GM12878 (cell line): ENCODE results near the gene RALB.

ENCODE experiments used
- ASH2L ChIP-seq: fragments of 300-600, 200-600 bp; sonication (generic); IDR thresholded peaks from 2 replicates; pipeline ENCODE4 v1.6.1; 2017; ENCODE audit warnings: low read depth, mild to moderate bottlenecking, borderline replicate concordance
- CREB1 ChIP-seq: IDR thresholded peaks from 2 replicates; pipeline ENCODE4 v1.6.1; 2012; ENCODE audit warnings: low read depth, mild to moderate bottlenecking, inconsistent platforms
- FOS ChIP-seq: IDR thresholded peaks from 3 replicates; pipeline ENCODE4 v1.6.1; 2011; ENCODE audit warnings: borderline replicate concordance; ENCODE audit not compliant: insufficient read length; ENCODE audit errors: extremely low read depth
- HCFC1 ChIP-seq: fragments of 150-350 bp; IDR thresholded peaks from 2 replicates; pipeline ENCODE4 v1.6.1; 2014; ENCODE audit warnings: low read length
- NFXL1 ChIP-seq: fragments of 450-650 bp; IDR thresholded peaks from 2 replicates; pipeline ENCODE4 v1.6.1; 2017; ENCODE audit warnings: antibody characterized with exemption, mild to moderate bottlenecking, borderline replicate concordance
- POLR2A ChIP-seq: IDR thresholded peaks from 2 replicates; pipeline ENCODE4 v1.6.1; 2011; ENCODE audit warnings: low read depth, mild to moderate bottlenecking, low read length
- POLR2AphosphoS5 ChIP-seq: IDR thresholded peaks from 2 replicates; pipeline ENCODE4 v1.6.1; 2011; ENCODE audit warnings: mild to moderate bottlenecking, low read length, inconsistent platforms
- RFX5 ChIP-seq: IDR thresholded peaks from 2 replicates; pipeline ENCODE4 v1.6.1; 2011; ENCODE audit warnings: low read depth, low read length, improper control_type of control experiment
- SIN3A ChIP-seq: IDR thresholded peaks from 2 replicates; pipeline ENCODE4 v1.6.1; 2012; ENCODE audit warnings: low read depth, low read length, improper control_type of control experiment
- TF ChIP-seq, protein P1 (sequence below), 3 experiments: IDR thresholded peaks in 2 of 3; conservative IDR thresholded peaks in 1 of 3; 2 replicates each; pipeline ENCODE4 v1.5.1; 2011; ENCODE audit warnings: low read depth in 3 of 3, low read length in 3 of 3, mild to moderate bottlenecking in 3 of 3, control low read depth in 2 of 3, moderate library complexity in 2 of 3, inconsistent platforms in 1 of 3, mixed read lengths in 1 of 3; ENCODE audit not compliant: control insufficient read depth in 2 of 3, insufficient read depth in 1 of 3; ENCODE audit errors: extremely low read depth in 1 of 3

DNA sequence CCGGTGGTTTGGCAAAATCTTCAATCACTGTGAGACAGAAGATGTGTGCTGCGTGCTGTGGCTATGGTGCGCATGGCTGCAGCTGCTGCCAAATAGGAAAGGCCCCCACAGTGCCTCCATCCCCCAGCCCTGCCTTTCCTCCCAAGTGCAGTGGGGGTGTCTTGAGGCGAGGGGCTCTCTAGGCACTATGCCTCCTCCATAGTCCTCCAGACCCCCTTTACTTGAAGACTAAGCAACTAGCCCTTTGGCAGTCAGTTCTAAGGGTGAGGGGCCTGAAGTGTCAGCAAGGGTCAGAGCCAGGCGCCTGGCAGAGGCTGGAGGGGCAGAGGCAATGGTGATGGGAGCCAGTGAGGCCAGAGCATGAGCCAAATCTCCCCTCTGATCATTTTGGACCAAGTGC, 15.9 kb upstream of the RALB start:
- TF ChIP-seq CREB1 (no peak), ASH2L (no peak), RFX5 (no peak), NFXL1 (no peak), POLR2AphosphoS5 (no peak), POLR2A (no peak), SIN3A (no peak), HCFC1 (no peak), FOS (no peak)
- TF ChIP-seq, protein P1, sequence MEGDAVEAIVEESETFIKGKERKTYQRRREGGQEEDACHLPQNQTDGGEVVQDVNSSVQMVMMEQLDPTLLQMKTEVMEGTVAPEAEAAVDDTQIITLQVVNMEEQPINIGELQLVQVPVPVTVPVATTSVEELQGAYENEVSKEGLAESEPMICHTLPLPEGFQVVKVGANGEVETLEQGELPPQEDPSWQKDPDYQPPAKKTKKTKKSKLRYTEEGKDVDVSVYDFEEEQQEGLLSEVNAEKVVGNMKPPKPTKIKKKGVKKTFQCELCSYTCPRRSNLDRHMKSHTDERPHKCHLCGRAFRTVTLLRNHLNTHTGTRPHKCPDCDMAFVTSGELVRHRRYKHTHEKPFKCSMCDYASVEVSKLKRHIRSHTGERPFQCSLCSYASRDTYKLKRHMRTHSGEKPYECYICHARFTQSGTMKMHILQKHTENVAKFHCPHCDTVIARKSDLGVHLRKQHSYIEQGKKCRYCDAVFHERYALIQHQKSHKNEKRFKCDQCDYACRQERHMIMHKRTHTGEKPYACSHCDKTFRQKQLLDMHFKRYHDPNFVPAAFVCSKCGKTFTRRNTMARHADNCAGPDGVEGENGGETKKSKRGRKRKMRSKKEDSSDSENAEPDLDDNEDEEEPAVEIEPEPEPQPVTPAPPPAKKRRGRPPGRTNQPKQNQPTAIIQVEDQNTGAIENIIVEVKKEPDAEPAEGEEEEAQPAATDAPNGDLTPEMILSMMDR (IDR thresholded peaks at IDR 0.05 in 2 of 3, conservative IDR thresholded peaks at IDR 0.05 in 1 of 3; ENCODE audit: control insufficient read depth in 2 of 3, extremely low read depth in 1 of 3, insufficient read depth in 1 of 3, low read depth in 3 of 3, low read length in 3 of 3) = no peak
